Measurements from ENCODE around the gene CYP26C1. TPM values are rescaled to one million over a fixed set of nuclear protein-coding genes. Genes with fewer than 3 reads are reported as not detected.

CYP26C1 gene
- total RNA-seq, 1 donor from 2014 or later: 0.25 TPM

GRCh38 chr10:93086289-93086688 lies 25.7 kb downstream of the CYP26C1 start:
- Mint-ChIP-seq H3K36me3 (ENCODE audit: low read depth) (no peaks in the 10 kb centered on the region), H3K9me3 (ENCODE audit: low read depth) (no peaks in the 10 kb centered on the region), H3K4me3 (ENCODE audit: unreplicated experiment) (no peak overlapping the region), H3K4me1 (ENCODE audit: low read depth) (peaks cover 8% of the 10 kb centered on the region), H3K27ac (ENCODE audit: unreplicated experiment) (no peak overlapping the region), H3K27me3 (ENCODE audit: low read depth) (peaks cover 6% of the 10 kb centered on the region)
- no peak for DNase-seq (ENCODE audit: low spot score)
- TF ChIP-seq, protein P1, sequence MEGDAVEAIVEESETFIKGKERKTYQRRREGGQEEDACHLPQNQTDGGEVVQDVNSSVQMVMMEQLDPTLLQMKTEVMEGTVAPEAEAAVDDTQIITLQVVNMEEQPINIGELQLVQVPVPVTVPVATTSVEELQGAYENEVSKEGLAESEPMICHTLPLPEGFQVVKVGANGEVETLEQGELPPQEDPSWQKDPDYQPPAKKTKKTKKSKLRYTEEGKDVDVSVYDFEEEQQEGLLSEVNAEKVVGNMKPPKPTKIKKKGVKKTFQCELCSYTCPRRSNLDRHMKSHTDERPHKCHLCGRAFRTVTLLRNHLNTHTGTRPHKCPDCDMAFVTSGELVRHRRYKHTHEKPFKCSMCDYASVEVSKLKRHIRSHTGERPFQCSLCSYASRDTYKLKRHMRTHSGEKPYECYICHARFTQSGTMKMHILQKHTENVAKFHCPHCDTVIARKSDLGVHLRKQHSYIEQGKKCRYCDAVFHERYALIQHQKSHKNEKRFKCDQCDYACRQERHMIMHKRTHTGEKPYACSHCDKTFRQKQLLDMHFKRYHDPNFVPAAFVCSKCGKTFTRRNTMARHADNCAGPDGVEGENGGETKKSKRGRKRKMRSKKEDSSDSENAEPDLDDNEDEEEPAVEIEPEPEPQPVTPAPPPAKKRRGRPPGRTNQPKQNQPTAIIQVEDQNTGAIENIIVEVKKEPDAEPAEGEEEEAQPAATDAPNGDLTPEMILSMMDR (IDR thresholded peaks at IDR 0.05): no peak

DNA sequence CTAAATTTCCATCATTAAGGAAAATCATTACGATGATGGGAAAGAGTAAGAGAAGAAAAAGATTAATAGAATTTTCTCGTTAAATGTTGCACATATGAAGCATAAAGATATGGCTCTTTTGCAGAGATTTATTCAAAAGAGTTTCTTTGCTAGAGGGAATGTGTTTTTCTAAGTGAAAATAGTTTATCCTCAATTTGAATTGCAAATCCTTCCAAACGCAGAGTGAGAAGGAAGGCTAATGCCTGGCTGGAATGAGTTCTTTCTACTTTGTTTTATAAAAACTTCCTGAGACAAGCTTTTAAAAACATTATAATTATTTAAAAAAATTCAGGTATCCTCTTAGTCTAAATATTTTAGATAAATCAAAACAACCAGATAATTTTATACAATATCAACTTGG lies 27.2 kb downstream of the CYP26C1 start:
- H3K27ac Mint-ChIP-seq (ENCODE audit: unreplicated experiment): no peak overlapping the region
- TF ChIP-seq, protein P1 (IDR thresholded peaks at IDR 0.05): no peak
- H3K4me1 Mint-ChIP-seq (ENCODE audit: low read depth): no peaks in the 10 kb centered on the region
- no peaks in the 10 kb centered on the region for H3K36me3 Mint-ChIP-seq (ENCODE audit: low read depth)
- peaks cover 6% of the 10 kb centered on the region for H3K27me3 Mint-ChIP-seq (ENCODE audit: low read depth)
- DNase-seq (ENCODE audit: low spot score): no peak
- no peak overlapping the region for H3K4me3 Mint-ChIP-seq (ENCODE audit: unreplicated experiment)
- no peaks in the 10 kb centered on the region for H3K9me3 Mint-ChIP-seq (ENCODE audit: low read depth)

DNA sequence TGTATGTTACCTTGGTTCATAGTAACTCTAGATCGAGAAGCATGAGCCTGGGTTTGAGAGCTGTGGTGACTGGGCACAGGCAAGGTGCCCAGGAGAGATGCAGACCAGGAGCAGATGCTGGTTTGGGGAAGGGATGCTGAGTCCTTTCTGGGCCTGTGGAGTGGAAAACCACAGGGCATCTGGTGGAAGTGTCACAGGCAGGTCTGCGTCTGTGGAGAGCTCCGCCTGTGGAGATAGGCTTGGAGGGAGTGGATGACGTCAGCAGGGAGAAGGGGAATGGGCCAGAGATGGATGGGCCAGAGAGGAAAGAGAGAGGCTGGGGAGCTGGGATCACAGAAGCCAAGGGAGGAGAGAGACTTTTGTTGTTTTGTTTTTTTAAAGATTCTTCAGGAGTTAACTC lies 27.9 kb downstream of the CYP26C1 start:
- H3K4me1 Mint-ChIP-seq (ENCODE audit: low read depth): no peaks in the 10 kb centered on the region
- no peaks in the 10 kb centered on the region for H3K9me3 Mint-ChIP-seq (ENCODE audit: low read depth)
- TF ChIP-seq, protein P1 (IDR thresholded peaks at IDR 0.05): no peak
- no peak for DNase-seq (ENCODE audit: low spot score)
- no peak overlapping the region for H3K27ac Mint-ChIP-seq (ENCODE audit: unreplicated experiment)
- peaks cover 6% of the 10 kb centered on the region for H3K27me3 Mint-ChIP-seq (ENCODE audit: low read depth)
- H3K36me3 Mint-ChIP-seq (ENCODE audit: low read depth): no peaks in the 10 kb centered on the region
- H3K4me3 Mint-ChIP-seq (ENCODE audit: unreplicated experiment): no peak overlapping the region

DNA sequence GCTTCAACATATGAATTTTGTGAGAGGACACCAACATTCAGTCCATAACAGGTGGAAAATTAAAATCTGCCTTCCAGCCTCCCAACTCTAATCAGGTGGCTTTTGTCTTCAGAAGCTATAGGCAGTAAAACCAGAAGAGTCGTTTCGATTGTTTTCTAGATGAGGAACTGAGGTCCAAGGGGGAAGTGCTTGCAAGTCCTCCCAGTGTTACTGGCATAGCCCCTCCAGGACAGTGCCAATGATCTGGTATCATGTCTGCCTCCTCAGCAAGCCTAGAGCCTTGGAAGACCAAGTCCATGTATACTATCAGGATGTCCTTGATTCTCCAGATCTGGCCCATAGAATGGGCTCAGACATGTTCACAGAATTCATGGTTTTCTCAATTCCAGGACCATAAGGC lies 30.0 kb downstream of the CYP26C1 start:
- Mint-ChIP-seq H3K4me1 (ENCODE audit: low read depth) (no peaks in the 10 kb centered on the region), H3K27me3 (ENCODE audit: low read depth) (peaks cover 6% of the 10 kb centered on the region), H3K36me3 (ENCODE audit: low read depth) (no peaks in the 10 kb centered on the region), H3K4me3 (ENCODE audit: unreplicated experiment) (no peak overlapping the region), H3K27ac (ENCODE audit: unreplicated experiment) (no peak overlapping the region), H3K9me3 (ENCODE audit: low read depth) (no peaks in the 10 kb centered on the region)
- DNase-seq (ENCODE audit: low spot score): no peak
- TF ChIP-seq, protein P1 (IDR thresholded peaks at IDR 0.05): no peak

- H3K4me1 Mint-ChIP-seq (ENCODE audit: low read depth): no peaks in the 10 kb centered on the region
- no peaks in the 10 kb centered on the region for H3K9me3 Mint-ChIP-seq (ENCODE audit: low read depth)
- no peaks in the 10 kb centered on the region for H3K36me3 Mint-ChIP-seq (ENCODE audit: low read depth)
- no peak for DNase-seq (ENCODE audit: low spot score)
- peaks cover 6% of the 10 kb centered on the region for H3K27me3 Mint-ChIP-seq (ENCODE audit: low read depth)
- TF ChIP-seq, protein P1 (IDR thresholded peaks at IDR 0.05): no peak
- no peak overlapping the region for H3K27ac Mint-ChIP-seq (ENCODE audit: unreplicated experiment)
- no peak overlapping the region for H3K4me3 Mint-ChIP-seq (ENCODE audit: unreplicated experiment)
Measured at GRCh38 chr10:93091960-93092359, 31.4 kb downstream of the CYP26C1 start.

Measured in chondrocyte (in vitro differentiated cells).